Activated T-helper 17 cell treated with anti-CD3 and anti-CD28 coated beads, Interleukin-2, amount 50 U/mL, for 72 hours (primary cell): ENCODE data around the gene DAZAP1. TPM values are rescaled to one million over a fixed set of nuclear protein-coding genes. Genes with fewer than 3 reads are reported as not detected.

ENCODE experiments used
- ATAC-seq: fragments of 150-1000 bp; cut with Tn5 transposase; replicated peaks from 2 replicates; pipeline ENCODE4 v1.10.0; 2021; ENCODE audit warnings: mild to moderate bottlenecking, moderate library complexity
- H3K27ac Mint-ChIP-seq: one replicate; pipeline ENCODE4 v1.8.0; 2022; ENCODE audit warnings: mixed read lengths
- H3K27me3 Mint-ChIP-seq: one replicate; pipeline ENCODE4 v1.8.0; 2022; ENCODE audit warnings: mixed read lengths
- H3K36me3 Mint-ChIP-seq: one replicate; pipeline ENCODE4 v1.8.0; 2022; ENCODE audit warnings: low read depth, mild to moderate bottlenecking, mixed read lengths
- H3K4me1 Mint-ChIP-seq: one replicate; pipeline ENCODE4 v1.8.0; 2022; ENCODE audit warnings: mixed read lengths
- H3K4me3 Mint-ChIP-seq: one replicate; pipeline ENCODE4 v1.8.0; 2022; ENCODE audit warnings: mild to moderate bottlenecking, mixed read lengths
- H3K9me3 Mint-ChIP-seq: one replicate; pipeline ENCODE4 v1.8.0; 2022; ENCODE audit warnings: mixed read lengths
- total RNA-seq, 2 donors: library from RNA; stranded (reverse); gene quantifications; one replicate each; pipeline ENCODE4 v1.2.3, GENCODE V29; 2022

The DAZAP1 gene
- total RNA-seq, 2 donors from 2014 or later, result 161 to 271 TPM

DNA sequence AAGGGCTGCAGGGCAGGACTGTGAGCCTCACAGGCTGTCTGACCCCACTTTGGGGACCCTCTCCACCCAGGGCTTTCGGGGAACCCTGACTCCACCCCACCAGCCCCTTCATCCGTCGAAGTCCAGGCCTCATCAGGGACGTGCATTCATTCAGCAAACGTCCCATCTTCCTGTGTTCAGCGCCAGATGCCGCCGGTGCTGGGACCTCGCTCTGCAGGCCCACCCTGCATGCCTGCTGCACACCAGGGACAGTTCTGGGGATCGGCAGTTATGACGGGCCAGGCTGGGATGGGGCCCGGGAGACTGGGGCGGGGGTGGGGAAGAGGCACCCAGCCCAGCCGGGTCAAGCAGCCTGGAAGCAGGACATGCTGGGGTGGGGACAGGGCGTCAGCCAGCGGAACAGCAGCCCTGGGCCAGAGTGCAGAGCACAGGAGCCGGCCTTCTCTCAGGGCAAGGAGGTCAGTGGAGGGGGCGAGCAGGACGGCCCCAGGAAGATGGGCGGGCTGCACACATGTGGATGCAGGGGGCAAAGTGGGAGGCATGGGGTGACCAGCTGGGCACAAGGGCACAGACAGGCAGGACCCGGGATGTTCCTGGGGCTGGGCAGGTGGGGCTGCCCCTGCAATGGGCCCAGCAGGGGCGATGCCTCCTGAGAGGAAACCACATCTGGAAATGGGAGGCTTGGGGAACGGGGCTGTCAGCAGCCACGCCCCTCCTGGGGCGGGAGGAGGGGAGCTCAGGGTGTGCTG lies 11.2 kb upstream of the DAZAP1 start:
- Mint-ChIP-seq H3K4me1 (no peaks in the 10 kb centered on the region), H3K27me3 (no peaks in the 10 kb centered on the region), H3K36me3 (peaks cover 15% of the 10 kb centered on the region), H3K9me3 (no peaks in the 10 kb centered on the region), H3K27ac (no peak overlapping the region), H3K4me3 (no peak overlapping the region)
- ATAC-seq, result no peak

DNA sequence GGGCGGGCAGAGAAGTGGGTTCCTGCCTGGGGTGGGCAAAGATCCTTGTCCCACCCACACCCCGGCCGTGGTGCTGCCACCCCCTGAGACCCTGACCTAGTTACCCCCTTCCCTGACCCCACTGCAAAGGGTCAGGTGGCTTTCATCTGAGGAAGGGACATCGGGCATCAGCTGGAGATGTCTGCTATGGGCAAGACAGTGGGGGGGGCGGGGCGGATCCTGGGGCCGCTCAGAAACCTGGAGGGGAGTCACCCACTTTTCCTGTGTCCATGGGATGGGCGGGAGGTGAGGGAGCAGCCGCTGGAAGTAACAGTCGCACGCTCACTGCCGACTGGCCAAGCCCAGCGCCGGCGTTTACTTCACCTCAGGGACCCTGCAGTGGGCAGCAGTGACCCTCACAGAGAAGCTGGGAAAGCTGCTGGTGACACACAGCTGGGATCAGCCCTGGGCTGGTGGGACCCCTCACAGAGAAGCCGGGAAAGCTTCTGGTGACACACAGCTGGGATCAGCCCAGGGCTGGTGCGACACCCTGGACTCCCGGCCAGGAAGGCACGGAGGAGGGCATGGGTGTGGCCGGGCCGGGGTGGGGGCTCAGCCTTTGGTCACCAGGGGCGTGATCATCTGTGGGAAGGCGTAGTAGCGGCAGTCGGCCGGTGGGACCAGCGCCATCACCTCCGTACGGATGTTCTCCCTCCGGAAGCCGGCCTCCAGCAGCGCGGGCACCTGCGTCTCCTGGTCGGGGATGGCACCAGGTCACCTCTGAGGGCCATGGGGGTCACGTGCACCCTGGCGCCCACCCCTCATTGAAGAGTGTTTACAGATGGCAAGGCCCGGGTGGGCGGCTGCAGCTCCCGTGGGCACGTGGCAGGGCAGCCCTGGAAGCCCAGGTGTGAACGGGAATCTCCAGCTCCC lies 10.4 kb upstream of the DAZAP1 start:
- Mint-ChIP-seq H3K4me1 (no peaks in the 10 kb centered on the region), H3K9me3 (no peaks in the 10 kb centered on the region)

DNA sequence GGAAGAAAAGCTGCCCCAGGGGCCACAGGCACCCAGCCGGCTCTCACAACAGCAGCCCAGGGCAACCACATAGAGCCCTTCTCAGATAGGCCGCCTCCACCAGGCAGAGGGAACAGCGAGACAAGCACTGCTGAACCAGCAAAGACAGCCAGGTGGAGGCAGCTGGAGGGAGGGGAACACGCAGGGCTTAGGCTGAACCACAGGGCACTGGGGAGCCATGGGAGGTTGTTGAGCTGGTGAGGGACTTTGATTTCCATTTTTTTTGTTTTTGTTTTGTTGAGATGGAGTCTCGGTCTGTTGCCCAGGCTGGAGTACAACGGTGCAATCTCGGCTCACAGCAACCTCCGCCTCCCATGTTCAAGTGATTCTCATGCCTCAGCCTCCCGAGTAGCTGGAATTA lies 9.5 kb upstream of the DAZAP1 start:
- Mint-ChIP-seq H3K4me1 (no peaks in the 10 kb centered on the region), H3K9me3 (no peaks in the 10 kb centered on the region), H3K4me3 (no peak overlapping the region), H3K27me3 (peaks cover 3% of the 10 kb centered on the region), H3K27ac (no peak overlapping the region), H3K36me3 (no peaks in the 10 kb centered on the region)
- no peak for ATAC-seq

More for the DNA sequence above, 10.4 kb upstream of the DAZAP1 start:
- H3K4me3 Mint-ChIP-seq, result no peak overlapping the region
- H3K27ac Mint-ChIP-seq, result no peak overlapping the region
- no peaks in the 10 kb centered on the region for H3K27me3 Mint-ChIP-seq
- peaks cover 6% of the 10 kb centered on the region for H3K36me3 Mint-ChIP-seq
- ATAC-seq, result no peak

DNA sequence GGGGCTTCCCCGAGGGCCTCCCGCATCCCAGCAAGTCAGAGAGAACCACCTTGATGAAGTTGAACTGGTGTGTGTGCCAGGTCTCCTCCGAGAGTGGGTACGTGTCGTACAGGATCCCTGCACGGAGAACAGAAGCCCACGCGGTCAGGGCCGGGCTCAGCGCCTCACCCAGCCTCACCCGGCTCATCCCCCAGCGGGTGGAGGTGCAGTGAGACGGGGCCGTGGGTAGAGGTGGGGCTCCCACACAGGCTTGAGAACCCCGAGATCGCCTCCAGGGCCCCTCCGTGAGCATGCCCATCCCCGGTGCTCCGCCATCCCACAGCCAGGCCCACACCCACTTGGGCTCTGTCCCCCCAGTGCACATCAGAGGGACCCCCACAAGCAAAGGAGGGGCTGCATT lies 8.3 kb upstream of the DAZAP1 start:
- no peaks in the 10 kb centered on the region for H3K4me1 Mint-ChIP-seq
- H3K27ac Mint-ChIP-seq, result no peak overlapping the region
- no peaks in the 10 kb centered on the region for H3K9me3 Mint-ChIP-seq
- no peak overlapping the region for H3K4me3 Mint-ChIP-seq
- ATAC-seq, result no peak
- H3K36me3 Mint-ChIP-seq, result no peaks in the 10 kb centered on the region
- peaks cover 4% of the 10 kb centered on the region for H3K27me3 Mint-ChIP-seq

DNA sequence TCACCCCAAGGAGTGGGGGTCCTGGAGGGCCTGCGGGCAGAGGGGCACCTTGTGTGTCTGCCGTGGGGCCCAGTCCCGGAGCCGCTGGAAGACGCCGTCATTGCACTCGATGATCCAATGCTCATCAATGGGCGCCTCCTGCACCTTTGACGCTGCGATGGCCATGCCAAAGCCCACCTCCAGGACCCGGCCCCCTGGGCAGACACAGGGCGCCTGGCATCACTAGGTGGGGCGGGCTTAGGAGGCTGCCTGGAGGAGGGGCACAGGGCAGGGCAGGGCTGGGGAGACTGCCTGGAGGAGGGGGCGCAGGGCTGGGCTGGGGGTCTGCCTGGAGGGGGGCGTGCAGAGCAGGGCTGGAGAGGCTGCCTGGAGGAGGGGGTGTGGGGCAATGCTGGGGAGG lies 7.6 kb upstream of the DAZAP1 start:
- no peaks in the 10 kb centered on the region for H3K9me3 Mint-ChIP-seq
- H3K36me3 Mint-ChIP-seq, result no peaks in the 10 kb centered on the region
- no peaks in the 10 kb centered on the region for H3K4me1 Mint-ChIP-seq
- no peak overlapping the region for H3K4me3 Mint-ChIP-seq
- ATAC-seq, result no peak
- H3K27ac Mint-ChIP-seq, result no peak overlapping the region
- H3K27me3 Mint-ChIP-seq, result peaks cover 4% of the 10 kb centered on the region

DNA sequence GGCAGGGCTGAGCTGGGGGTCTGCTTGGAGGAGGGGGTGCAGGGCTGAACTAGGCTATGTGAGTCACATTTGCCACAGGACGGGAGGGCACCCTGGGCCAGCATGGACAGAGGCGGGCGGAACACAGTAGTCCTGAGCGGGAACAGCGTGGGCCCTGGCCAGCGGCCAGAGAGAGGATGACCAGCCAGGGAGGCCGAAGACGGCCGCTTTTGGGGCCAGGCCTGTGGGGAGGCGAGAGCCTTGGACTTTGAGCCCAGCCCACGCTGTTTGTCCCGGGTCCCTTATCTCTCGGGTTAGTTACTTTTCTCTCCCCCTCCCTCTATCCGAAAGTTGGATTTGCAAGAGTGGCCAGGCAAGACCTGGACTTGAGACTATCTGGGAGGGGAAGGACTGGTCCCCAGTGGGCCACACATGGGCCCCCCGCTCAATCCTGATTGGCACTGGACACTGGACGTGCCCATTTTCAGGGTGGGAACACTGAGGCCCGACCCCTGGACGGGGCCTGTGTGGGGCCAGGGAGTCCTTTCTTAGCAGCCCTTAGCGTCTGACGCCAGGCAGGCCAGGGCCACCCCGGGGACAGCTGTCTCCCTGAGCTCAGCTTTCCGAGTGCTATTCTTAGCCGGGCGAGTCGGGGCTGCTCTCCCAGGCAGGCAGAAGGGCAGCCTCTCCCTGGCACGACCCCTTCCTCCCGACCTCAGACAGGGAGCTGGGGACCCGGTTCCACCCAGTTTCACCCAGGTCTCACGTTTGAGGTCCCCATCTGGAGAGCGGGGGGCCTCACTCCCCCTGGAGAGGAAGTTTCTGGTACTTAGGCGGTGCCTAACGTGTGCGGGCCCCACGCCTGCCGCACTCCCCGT lies 6.9 kb upstream of the DAZAP1 start:
- no peak overlapping the region for H3K27ac Mint-ChIP-seq
- H3K4me3 Mint-ChIP-seq, result peak overlapping the region; percentile 37
- ATAC-seq, result peak; percentile 28
- no peaks in the 10 kb centered on the region for H3K9me3 Mint-ChIP-seq
- peaks cover 4% of the 10 kb centered on the region for H3K27me3 Mint-ChIP-seq
- H3K4me1 Mint-ChIP-seq, result no peaks in the 10 kb centered on the region
- no peaks in the 10 kb centered on the region for H3K36me3 Mint-ChIP-seq

DNA sequence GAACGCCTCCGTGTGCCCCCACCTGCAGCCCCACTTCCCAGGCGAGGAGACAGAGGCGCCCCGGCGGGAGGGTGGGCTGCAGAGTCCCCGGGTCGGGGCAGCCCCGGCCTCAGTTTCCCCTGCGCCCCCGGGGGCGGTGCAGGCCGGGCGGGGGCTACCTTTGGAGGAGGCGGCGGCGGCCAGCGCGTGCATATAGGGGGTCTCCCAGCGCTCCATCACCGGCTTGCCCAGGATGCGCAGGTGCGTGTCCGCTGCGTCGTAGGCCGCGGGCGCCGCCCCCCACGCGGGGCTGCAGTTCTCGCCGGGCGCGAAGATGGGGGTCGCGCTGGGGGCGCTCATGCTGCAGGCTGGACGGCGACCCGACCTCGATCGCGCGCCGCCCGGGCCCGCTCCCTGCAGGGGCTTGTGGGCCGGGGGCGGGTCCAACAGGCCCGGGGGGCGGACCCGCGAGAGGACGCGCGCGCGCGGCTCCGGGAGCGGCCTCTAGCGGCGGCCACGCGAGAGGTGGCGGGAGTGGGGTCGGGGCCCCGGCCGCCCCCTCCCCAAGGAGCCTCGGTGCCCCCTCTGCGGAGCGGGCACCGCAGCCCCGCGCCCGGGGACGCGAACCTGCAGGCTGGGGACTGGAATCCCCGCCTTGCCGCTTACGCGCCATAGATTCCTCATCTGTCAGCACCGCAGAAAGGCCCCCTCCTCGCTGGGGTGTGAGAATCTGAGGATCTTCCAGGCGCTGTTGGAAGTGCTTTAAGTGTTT lies 6.1 kb upstream of the DAZAP1 start, which contains the start of gene GAMT:
GAMT (minus strand) TSS at position 405 of the 751 bp plus-strand sequence; CDS start at position 339, 66 bp downstream.
- ATAC-seq, result peak; percentile 81
- Mint-ChIP-seq H3K27ac (no peak within 1 kb of the TSS), H3K36me3 (no peaks in the 10 kb centered on the region), H3K27me3 (peaks cover 4% of the 10 kb centered on the region), H3K4me1 (no peaks in the 10 kb centered on the region), H3K4me3 (peak within 1 kb of the TSS; percentile 37), H3K9me3 (no peaks in the 10 kb centered on the region)

DNA sequence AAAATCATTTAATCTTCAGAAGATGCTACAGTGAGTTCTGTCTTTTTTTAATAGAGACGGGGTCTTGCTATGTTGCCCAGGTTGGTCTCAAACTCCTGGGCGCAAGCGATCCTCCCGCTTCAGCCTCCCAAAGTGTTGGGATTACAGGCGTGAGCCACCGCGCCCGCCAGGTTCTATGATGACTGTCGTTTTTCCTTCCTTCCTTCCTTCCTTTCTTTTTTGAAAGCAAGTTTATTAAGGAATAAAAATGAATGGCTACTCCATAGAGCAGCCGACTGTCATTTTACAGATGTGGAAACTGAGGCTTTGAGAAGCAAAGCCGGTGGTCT lies 5.5 kb upstream of the DAZAP1 start:
- peaks cover 4% of the 10 kb centered on the region for H3K27me3 Mint-ChIP-seq
- H3K27ac Mint-ChIP-seq, result no peak overlapping the region
- H3K4me3 Mint-ChIP-seq, result peak overlapping the region; percentile 32
- H3K9me3 Mint-ChIP-seq, result no peaks in the 10 kb centered on the region
- no peaks in the 10 kb centered on the region for H3K36me3 Mint-ChIP-seq
- H3K4me1 Mint-ChIP-seq, result no peaks in the 10 kb centered on the region
- no peak for ATAC-seq

DNA sequence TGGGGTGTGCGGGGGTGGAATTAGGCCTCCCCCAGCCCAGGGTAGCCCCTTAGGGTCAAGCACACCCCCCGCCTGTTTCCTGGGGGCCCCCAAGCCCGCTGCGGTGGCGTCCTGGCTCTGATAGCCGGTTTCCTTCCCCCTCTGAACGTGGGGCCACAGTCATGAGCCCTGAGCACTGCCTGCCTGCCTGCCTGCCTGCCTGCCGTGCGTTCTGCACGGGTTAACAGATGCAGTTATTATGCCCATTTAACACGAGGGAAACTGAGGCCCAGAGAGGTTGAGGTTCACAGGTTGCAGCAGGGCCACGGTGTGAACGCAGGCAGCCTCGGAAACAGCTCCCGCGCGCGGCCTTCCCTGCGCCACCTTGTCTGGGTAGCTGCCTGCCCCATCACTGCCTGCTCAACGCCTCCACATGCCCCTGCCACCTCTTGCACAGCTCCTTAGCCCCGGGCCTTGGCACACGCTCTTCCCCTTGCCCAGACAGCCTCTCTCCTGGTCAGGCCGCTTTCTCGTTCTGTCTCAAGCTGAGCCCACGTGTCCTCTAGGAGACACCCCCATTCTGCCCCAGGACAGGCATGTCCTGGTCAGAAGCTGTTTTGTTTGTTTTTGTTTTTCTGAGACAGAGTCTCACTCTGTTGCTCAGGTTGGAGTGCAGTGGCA lies 4.8 kb upstream of the DAZAP1 start:
- no peak for ATAC-seq
- Mint-ChIP-seq H3K27ac (no peak overlapping the region), H3K36me3 (no peaks in the 10 kb centered on the region), H3K4me1 (no peaks in the 10 kb centered on the region), H3K27me3 (peaks cover 4% of the 10 kb centered on the region), H3K4me3 (peak overlapping the region; percentile 18), H3K9me3 (no peaks in the 10 kb centered on the region)

DNA sequence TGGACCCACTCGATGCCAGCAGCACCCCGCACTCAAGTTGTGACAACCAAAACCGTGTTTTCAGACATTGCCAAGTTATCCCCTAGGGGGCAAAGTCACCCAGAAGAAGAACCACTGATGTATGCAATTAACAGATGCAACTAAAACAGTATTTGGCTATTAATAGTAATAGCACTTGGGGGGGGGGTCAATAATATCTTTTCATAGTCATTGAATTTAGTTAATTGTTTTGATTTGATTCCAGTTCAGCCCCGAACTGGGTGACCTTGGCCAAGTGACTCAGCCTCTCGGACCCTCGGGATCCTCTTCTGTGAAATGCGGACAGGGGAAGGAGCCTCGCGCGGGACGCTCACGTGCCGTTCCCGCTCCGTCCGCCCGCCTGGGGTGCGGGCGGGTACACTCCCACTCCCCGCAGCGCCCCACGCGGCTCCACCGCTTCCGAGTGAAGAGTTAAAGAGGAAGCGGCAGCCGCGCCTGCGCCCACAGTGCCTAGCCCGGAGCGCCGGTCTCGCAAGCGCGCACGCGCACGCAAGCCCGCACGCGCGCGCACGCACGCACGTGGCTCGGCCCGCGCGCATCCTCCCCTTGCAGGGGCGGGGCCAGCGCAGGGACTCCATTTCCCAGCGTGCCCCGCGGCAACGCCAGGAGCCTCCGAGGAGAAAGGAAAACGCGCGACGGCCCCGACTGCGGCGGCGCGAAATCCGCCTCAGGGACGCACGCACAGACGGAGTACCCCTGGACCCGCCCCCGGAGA lies 435 bp upstream of the DAZAP1 start:
- peak overlapping the region; percentile 70 for H3K4me3 Mint-ChIP-seq
- no peaks in the 10 kb centered on the region for H3K9me3 Mint-ChIP-seq
- peak; percentile 89 for ATAC-seq
- no peak overlapping the region for H3K27ac Mint-ChIP-seq
- peaks cover 25% of the 10 kb centered on the region for H3K4me1 Mint-ChIP-seq
- peaks cover 31% of the 10 kb centered on the region for H3K36me3 Mint-ChIP-seq
- H3K27me3 Mint-ChIP-seq, result peaks cover 4% of the 10 kb centered on the region

DNA sequence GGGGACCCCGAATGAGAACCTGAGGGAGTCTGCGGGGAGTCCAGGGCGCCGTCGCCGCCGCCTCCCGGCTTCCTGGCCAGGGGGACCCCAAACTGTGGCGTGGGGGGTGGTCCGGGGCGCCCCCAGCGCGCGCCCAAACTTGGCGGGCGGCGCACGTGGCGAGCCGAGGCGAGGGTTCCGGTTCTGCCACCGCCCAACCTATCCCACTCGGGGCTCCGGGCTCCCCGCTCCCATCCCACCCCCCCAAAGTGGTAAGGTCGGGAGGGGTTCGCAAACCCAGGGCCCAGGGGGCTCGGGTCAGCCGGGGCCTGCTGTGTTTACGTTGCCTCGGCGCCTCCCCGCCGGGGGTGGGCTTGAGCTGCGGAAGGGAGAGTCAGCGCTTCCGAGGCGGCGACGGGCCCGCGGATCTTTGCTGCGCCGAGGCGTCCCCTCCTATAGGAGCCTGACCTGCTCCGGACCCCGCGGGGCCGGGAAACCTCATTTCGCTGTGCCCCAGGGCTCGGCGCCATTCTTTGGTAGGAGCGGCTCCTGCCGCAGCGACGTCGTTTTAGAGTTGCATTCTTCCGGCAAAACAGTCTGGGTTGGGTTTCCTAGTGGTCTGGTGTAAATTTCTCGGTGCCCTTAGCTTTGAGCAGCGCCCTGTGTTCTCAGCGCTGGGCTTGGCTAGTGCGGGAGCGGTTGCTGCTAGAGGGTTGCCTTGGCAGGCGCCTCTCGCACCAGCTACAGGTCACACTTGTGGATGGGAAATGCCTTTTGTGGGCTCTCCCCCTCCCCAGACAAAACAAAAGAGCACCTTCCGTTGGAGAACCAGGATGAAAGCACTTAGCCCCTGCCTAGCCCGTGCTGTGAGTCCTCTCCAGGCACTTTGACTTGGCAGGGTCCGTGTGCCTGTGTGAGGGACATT lies 1.2 kb downstream of the DAZAP1 start:
- Mint-ChIP-seq H3K4me1 (peaks cover 31% of the 10 kb centered on the region), H3K36me3 (peaks cover 47% of the 10 kb centered on the region), H3K4me3 (peak overlapping the region; percentile 95), H3K9me3 (no peaks in the 10 kb centered on the region), H3K27ac (peak overlapping the region; percentile 90), H3K27me3 (no peaks in the 10 kb centered on the region)
- ATAC-seq, result peak; percentile 5
